AG08396 (cell line): ENCODE results near the gene SHLD1.

ENCODE experiments used
- DNase-seq: peaks from one replicate; pipeline ENCODE4 v3.0.0; 2012; ENCODE audit warnings: low spot score, mixed read lengths

The SHLD1 gene

DNA sequence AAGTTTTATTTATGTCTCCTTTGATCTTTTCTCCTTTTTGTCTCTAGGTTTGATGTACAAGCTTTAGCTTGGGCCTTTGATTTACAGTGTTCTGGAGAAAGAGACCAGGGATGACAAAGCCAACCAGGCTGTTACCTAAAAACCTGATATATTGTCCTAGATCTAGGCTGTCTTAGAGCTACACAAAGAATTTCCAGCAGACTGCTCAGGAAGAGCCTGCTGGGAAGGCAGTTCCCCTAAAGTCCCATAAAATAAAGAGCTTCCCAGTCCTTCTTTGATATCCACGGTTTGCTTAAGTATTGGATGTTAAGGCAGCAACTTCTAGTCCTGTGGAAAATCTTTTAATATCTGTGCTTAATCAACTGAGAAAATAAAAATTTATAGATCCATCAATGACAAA lies 70.5 kb downstream of the SHLD1 start:
- no peak for DNase-seq

- no peak for DNase-seq
These were observed 71.5 kb downstream of the SHLD1 start for GRCh38 chr20:5821627-5822215.

- DNase-seq = no peak
These were observed 72.4 kb downstream of the SHLD1 start for GRCh38 chr20:5822569-5822968.

DNA sequence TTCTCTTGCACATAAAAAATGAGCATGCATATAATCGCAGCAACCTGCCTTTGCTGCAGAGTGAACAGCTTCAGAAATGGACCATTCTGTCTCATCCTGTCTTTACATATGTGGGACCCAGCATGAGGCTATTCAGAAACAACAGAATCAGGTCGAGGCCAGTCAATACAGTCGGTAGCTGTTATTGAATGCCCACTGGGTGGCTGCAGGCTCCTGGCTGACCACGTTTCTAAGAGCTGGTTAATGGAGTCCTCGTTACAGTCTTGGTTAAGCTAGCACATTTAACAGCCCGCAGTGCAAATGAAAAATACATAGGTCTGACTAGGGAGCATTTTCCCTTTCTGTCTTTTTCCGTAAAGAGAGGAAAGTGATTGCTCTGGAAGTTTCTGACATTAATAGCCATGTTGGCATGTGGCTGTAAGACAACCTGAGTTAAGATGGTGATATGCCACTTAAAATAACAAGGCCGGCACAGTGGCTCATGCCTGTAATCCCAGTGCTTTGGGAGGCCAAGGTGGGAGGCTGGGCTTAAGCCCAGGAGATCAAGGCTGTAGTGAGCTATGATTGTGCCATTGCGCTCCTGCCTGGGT lies 75.0 kb downstream of the SHLD1 start:
- DNase-seq = no peak

- no peak for DNase-seq
These were observed 77.1 kb downstream of the SHLD1 start for GRCh38 chr20:5827098-5827853.

DNA sequence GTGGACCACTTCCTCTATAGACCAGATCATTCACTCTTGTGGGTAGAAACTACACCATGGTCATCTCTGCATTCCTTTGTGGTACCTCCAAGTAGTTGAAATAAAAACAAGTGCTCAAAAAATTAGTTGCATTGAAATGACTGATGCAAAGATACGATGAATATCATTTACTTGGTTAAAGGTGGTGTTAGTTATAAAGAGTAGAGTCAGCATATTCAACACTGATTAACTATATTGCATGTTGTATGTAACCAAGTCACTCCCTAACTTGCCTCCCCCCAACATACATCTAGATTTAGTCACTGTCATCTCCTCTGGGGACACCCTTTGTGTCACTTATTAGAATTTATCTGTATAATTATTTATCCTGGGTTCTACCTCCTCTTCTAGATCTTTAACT lies 77.7 kb downstream of the SHLD1 start:
- no peak for DNase-seq

GRCh38 chr20:5829241-5829809 lies 79.1 kb downstream of the SHLD1 start:
- DNase-seq = no peak

DNA sequence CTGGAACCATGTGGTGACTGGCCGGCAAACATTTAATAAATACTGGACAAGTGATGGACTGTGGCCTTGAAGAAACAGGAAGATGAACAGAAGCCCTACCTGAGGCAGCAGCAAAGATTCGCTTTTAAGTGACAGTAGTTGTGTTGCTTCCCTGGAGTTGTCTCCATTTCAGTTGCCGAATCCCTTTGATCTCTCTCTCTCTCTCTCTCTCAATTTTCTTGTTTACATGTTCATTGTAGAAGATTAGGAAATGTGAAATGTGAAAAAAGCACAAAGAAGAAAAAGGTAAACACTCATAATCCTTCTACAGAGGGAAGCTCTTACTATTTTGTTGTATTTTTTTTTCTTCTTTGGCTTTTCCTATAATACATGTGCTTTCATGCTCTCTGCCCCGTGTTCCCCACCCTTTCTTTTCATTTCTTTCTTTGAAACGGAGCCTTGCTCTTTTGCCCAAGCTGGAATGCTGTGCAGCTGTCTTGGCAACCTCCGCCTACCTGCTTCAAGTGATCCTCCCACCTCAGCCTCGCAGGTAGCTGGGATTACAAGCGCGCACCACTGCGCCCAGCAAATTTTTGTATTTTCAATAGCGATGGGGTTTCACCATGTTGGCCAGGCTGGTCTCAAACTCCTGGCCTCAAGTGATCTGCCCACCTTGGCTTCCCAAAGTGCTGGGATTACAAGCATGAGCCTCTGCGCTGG lies 81.5 kb downstream of the SHLD1 start:
- DNase-seq = no peak

- no peak for DNase-seq
These were observed 83.2 kb downstream of the SHLD1 start for GRCh38 chr20:5833309-5833941.

GRCh38 chr20:5834436-5835005 lies 84.3 kb downstream of the SHLD1 start:
- DNase-seq = no peak

DNA sequence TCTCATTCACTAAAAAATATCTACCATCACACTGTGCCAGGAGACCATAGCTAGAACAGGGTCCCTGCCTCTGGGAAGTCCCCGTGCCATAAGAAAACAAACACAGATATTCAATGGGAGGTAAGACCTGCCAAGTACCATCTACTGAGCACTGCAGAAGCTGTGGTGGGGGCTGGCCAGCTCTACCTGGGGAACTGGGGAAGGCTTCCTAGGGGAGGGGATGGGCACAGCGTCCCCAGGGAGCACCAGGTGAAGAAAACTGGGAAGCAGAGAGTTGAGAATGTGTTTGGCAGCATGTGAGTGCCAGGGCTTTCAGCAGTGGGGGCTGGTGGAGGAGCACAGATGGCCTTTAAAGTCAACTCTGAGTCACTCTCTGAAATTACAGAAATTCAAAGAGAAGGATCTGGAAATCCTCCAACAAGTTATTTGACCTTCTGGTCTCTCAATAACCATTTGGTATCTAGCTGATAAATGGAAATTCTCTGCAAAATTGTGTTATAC lies 85.2 kb downstream of the SHLD1 start:
- DNase-seq = peak; percentile 44

DNA sequence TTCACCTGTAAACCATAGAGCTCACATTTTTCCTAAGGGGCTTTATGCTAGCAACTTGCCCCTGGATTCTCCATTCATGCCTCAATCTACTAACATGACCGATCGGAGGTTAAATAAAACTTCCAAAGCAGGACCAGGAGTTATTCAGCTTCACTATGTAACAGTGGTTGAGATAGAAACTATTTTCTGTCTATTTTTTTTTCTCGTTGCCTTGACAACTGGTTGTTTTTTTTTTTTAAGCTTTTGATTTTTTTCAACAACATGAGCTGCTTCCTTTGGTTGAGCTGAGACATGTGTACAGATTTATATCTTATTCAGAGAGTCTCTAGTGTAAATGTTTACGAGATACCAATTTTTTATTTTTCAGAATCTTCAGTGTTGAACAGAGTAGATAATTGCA lies 85.7 kb downstream of the SHLD1 start:
- DNase-seq = peak; percentile 40

GRCh38 chr20:5836569-5836968 lies 86.4 kb downstream of the SHLD1 start:
- no peak for DNase-seq

DNA sequence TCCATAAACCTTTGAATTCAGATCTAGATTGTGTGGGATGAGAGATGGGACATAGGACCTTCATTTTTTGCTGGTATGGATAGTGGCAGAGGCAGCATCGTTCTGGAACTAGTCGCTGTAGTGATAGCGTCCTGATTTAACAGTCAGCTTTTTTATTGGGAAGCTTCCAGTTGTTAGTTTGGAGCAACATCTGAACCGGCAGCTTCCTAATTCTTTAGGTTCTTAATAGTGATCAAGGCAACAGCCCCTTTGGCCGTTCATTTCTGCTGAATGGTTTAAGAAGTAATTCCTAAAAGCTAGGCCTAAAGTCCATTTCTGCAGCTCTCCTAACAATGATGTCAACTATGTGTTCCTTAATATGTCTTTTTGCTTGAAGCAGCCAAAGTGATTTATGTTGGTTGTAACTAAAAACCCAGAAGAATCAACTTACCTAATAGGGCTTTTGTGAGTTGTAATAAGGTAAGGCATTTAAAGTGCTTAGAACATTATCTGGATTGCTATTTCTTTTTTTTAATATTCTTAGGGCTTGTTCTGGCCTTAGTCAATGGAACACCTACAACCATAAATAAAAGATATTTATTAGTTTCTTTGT lies 90.3 kb downstream of the SHLD1 start:
- no peak for DNase-seq

GRCh38 chr20:5841522-5841921 lies 91.3 kb downstream of the SHLD1 start:
- DNase-seq = no peak

- DNase-seq = no peak
These were observed 92.3 kb downstream of the SHLD1 start for GRCh38 chr20:5842465-5842864.

DNA sequence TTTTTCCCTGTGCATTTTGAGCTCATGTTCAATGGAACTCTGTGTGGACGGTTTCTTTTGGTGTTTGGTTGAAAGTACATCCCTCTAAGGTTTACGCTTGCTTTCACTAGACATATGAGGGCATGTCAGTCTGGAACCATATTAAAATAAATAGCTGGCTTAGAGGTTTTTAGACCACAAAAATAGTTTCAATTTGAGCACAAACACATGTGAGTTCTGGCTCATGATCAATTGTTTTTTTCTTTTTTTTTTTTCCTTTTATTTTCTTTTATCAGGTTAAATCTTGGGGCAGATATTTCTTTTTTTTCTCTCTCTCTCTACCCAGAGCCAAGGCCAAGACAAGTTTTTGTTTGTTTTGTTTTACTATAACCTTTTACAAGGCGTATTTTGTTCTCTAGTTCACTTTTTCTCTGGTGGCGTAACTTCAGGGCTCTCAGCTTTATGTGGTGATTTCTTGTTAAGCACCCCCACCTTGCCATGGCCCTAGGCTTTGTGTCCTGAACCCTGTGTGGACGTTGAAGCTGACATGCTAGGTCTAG lies 92.9 kb downstream of the SHLD1 start:
- no peak for DNase-seq

GRCh38 chr20:5844063-5844681 lies 94.0 kb downstream of the SHLD1 start:
- no peak for DNase-seq

DNA sequence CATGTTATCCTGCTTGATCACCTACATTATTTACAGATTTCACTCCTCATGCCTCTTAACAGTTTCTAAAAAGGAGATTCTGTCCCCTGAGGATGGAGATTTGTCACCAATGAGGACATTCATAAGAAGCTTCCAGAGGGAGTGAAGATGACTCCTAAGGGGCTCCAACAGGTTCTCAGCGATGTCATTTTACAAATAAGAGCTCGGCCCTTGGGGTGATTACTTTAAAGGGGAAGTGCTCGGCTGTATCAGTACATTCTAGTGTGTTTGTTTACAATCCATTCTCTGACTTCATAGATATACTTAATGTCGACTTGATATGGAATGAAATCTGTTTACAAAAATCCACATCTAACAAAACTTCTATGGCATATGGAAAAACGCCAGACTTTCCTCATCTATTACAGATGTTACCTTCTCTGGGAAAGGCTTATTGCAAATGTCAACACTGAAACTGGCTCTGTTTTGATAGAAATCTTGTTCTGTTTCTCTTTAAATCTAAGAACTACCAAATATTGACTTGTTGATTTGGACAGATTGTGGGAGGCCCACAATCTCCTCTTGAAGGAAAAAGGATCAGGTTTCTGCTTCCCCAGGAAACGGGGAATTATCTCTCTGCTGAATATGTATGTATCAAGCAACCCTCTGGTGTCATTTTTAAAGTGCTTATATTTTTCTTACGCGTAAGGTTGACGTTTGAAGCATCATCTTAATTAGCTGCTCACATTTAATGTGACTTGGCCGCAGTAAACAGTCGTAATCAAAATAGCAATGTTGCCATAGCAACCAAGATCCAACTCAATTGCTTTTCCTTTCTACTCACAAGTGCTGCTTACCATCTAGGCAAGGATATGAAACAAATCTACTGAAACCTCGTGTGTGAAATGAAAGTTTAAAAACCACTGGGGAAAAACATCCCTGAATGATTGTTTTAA lies 95.7 kb downstream of the SHLD1 start:
- DNase-seq = no peak
